Fibroblast of peridontal ligament (primary cell): ENCODE measurements around the gene ARHGEF28.

Experiments
- DNase-seq: peaks from one replicate; pipeline ENCODE4 v3.0.0-alpha.2; 2010; ENCODE audit errors: extremely low read depth

The ARHGEF28 gene, protein sequence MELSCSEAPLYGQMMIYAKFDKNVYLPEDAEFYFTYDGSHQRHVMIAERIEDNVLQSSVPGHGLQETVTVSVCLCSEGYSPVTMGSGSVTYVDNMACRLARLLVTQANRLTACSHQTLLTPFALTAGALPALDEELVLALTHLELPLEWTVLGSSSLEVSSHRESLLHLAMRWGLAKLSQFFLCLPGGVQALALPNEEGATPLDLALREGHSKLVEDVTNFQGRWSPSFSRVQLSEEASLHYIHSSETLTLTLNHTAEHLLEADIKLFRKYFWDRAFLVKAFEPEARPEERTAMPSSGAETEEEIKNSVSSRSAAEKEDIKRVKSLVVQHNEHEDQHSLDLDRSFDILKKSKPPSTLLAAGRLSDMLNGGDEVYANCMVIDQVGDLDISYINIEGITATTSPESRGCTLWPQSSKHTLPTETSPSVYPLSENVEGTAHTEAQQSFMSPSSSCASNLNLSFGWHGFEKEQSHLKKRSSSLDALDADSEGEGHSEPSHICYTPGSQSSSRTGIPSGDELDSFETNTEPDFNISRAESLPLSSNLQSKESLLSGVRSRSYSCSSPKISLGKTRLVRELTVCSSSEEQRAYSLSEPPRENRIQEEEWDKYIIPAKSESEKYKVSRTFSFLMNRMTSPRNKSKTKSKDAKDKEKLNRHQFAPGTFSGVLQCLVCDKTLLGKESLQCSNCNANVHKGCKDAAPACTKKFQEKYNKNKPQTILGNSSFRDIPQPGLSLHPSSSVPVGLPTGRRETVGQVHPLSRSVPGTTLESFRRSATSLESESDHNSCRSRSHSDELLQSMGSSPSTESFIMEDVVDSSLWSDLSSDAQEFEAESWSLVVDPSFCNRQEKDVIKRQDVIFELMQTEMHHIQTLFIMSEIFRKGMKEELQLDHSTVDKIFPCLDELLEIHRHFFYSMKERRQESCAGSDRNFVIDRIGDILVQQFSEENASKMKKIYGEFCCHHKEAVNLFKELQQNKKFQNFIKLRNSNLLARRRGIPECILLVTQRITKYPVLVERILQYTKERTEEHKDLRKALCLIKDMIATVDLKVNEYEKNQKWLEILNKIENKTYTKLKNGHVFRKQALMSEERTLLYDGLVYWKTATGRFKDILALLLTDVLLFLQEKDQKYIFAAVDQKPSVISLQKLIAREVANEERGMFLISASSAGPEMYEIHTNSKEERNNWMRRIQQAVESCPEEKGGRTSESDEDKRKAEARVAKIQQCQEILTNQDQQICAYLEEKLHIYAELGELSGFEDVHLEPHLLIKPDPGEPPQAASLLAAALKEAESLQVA (N-terminal part only)

GRCh38 chr5:73625944-73626811, at the start of gene ARHGEF28:
Gene ARHGEF28, plus strand, starts transcription at chr5:73626196. Its CDS starts 58,656 bp downstream, at chr5:73684852.
- peak; percentile 23 for DNase-seq

- DNase-seq: no peak
Observed at GRCh38 chr5:73582285-73583145, 43.5 kb upstream of the ARHGEF28 start.

DNA sequence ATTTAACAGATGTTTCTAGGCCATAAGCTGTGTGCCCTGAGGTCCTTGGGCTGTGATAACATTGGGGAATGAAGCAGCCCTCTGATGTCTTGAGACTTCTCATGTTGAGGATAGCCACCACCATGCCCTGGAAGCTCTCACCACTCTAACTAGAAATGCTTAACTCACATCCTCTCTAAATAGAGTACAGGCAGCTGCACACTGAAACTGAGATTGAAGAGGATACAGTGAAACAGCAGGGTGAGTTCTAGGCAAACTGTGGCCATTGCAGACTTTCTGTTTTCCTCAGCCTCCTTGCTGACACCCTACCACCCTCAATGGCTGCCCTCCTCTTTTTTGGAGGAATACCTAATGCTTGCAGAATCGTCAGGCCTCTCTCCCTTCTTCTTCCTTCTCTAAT, 38.1 kb upstream of the ARHGEF28 start:
- DNase-seq: no peak

DNA sequence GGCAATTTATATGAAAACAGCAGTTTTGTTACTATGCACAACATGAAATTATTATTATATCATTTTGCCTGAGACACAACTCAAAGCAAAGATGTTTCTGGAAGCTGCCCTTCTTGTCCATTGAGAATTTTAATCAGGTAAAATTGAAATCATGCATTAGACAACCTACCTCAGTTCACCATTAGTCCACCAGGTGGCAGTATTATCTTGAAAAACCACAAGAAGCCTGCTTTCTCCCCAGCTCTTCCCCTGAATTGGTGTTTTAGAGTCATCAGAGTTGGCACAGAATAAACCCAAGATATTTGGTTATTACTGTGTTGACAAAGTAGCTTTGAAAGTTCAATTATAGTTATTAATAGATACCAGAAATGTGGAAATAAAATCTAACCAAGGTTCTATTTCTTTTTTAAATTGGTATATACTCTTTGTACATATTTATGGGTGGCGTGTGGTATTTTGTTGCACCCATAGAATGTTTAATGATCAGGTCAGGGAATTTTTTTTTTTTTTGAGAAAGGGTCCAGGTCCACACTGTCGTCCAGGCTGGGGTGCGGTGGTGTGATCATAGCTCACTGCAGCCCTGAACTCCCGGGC, 34.8 kb upstream of the ARHGEF28 start:
- DNase-seq: peak; percentile 95

DNA sequence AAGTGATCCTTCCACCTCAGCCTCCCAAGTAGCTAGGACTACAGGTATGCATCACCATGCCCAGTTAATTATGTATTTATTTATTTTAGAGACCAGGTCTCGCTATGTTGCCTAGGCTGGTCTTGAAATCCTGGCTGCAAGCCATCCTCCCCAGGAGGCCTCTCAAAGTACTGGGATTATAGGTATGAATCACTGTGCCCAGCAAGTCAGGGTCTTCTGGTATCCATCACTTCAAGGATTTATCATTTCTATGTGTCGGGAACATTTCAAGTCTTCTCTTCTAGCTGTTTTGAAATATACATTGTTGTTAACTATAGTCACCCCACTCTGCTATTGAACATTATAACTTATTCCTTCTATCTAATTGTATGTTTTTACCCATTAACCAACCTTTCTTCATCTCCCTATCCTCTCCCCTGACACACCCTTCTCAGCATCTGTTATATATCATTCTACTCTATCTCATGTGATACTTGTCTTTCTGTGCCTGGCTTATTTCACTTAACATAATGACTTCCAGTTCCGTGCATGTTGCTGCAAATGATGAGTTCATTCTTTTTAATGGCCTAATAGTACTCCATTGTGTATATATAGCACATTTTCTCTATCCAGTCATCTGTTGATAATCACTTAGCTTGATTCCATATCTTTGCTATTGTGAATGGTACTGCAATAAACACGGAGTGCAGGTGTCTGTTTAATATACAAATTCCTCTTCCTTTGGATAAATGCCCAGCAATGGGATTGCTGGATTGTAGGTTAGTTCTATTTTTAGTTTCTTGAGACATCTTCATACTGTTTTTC, 34.1 kb upstream of the ARHGEF28 start:
- no peak for DNase-seq

DNA sequence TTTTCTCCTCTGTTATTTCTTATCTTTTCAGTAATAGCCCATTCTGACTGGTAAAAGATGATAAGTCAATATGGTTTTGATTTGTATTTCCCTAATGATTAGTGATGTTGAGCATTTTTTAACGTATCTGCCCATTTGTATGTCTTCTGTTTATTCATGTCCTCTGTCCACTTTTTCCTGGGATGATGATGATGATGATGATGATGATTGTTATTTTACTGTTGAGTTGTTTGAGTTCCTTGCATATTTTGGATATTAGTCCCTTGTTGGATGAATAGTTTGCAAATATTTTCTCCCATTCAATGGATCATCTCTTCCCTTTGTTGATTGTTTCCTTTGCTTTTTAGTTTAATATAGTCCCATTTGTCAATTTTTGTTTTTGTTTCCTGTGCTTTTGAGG, 33.4 kb upstream of the ARHGEF28 start:
- no peak for DNase-seq

GRCh38 chr5:73596705-73597328, 29.2 kb upstream of the ARHGEF28 start:
- peak; percentile 23 for DNase-seq

DNA sequence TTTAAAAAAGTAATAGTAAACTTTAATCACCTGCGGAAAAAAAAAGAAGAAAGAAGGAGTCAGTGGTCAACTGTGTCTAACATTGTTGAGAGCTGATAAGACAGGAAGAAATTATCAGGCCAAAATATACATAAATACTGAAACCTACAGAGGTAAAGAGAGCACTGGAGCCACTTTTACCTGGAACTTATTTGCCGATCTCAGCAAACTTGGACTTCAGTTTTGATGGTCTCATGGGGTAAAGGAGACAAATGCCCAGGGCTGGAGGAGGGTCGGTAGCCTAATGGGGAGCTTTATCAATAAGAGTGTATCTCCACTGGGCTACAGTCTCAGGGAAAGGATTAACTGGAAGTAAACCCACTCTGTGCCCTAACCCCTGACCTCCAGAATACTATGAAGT, 26.6 kb upstream of the ARHGEF28 start:
- DNase-seq: no peak

- no peak for DNase-seq
Observed at GRCh38 chr5:73603998-73604397, 22.0 kb upstream of the ARHGEF28 start.

DNA sequence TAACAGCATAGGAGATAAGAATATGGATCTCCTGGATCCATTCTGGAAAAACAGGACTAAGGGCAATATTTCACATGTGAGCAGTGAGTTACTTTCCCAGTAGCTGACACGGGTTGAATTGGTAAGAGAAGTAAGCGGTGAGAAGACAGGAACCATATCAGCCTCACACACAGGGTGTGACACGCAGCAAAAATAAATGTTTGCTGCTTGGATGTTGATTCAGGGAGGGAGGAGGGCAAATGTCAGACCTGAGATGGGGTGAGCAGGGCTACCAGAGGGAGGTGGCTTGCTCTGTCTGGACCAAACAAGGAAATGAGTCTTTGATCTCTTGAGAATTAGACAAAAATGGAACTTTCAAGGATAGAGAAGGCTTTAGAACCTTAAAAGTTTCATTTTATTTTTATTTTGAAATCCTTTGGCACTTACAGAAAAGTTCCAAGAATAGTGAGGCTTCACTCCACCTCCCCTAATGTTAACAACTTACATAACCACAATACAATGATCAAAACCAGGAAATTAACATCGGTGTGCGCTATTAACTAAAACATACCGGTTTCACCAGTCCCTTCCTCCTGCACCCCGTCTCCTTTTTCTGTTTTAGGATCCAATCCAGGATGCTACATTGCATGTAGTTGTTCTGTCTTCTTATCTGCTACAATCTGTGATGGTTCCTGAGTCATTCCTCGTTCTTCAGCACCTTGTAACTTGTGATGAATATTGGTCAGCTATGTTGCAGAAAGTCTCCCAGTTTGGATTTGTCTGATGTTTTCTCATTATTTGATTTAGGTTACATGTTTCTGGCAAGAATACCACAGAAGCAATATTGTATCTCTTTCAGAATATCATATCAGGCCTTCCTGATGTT, 20.5 kb upstream of the ARHGEF28 start:
- DNase-seq: no peak

DNA sequence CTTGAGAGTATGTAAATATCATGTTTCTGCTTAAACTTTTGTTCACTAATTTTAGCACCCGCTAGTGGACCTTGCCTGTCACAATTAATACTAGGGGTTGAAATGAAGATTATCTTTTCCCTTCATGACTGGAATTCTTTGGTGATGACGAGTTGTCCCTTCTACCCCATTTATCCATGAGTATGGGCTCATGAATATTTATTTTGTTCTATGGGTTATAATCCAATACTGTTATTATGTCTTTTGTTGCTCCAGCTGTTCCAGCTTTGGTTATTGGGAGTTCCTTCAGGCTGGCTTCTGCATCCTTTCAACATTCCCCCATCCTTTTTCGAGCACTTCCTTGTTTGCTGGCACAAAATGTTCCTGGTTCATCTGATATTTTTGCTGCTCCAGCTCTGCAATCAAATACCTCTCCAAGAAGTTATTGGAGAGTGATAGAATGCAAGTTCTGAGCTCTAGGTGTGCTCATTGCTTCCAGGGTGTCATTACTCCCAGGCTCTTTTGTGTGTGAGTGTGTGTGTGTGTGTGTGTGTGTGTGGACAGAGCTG, 19.7 kb upstream of the ARHGEF28 start:
- DNase-seq: no peak

- no peak for DNase-seq
Observed at GRCh38 chr5:73607228-73607627, 18.8 kb upstream of the ARHGEF28 start.

GRCh38 chr5:73612799-73613198, 13.2 kb upstream of the ARHGEF28 start:
- DNase-seq: no peak

DNA sequence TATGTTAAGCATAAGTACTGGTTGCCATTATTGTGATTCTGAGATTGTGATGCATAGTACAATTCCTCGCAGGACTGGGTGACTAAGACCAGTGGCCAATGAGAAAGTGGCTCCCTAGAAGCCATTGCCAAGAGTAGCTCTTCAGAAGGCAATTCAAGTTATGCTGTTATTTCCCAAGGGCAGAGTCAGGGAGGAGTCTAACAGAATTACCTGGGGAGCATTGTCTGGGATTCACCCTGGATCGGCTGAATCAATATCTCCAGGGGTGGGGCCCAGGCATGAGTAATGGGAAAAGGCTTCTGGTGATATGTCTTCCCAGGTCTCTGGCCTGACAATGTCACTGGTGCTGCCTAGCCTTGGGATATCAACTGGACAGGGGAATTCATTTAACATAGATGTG, 10.9 kb upstream of the ARHGEF28 start:
- DNase-seq: no peak

GRCh38 chr5:73615947-73616346, 10.0 kb upstream of the ARHGEF28 start:
- DNase-seq: no peak

GRCh38 chr5:73617510-73618279, 8.3 kb upstream of the ARHGEF28 start:
- DNase-seq: peak; percentile 21
